Measurements from ENCODE around the gene OOEP.
"Not testable (repeated sequence)": the region's sequence is repeated elsewhere in the genome, so short reads cannot be mapped to it uniquely, and the experiment has no call there.

GRCh38 chr6:73392188-73392587 lies 22.5 kb upstream of the OOEP start:
- TF ChIP-seq CTCF, POLR2A (IDR thresholded peaks at IDR 0.05): not testable (repeated sequence)
